ENCODE data around the gene CELF4.

DNA sequence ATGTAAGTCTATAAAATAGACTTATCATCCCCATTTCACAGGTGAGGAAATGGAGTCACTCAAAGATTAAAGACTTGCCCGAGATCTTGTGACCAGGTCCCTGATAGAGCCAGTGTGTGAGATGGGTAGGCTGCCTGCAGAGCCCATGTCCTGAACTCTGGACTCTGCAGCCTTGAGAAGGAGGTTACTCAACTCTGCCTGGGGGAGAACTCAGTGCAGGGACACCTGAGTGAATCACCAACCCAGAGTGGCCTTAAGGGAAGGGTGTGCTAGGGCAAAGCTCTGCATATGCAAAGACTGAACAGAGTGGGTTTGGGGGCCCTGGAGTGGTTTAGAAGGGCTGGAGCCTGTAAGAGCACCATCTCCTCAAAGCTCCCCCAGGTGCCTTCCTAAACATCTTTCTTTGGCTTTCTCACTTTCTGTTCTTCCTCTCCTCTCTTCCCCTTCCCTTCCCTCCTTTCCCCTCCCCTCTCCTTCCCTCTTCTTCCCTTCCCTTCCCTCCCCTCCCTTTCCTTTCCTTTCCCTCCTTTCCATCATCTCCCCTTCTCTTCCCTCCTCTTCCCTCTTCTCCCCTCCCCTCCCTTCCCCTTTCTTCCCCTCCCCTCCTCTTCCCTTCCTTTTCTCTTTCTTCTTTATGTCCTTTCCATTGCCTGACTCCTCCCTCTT lies 67.6 kb downstream of the CELF4 start:
- TF ChIP-seq POLR2A (IDR thresholded peaks at IDR 0.05) = no peak
- TF ChIP-seq, protein P1, sequence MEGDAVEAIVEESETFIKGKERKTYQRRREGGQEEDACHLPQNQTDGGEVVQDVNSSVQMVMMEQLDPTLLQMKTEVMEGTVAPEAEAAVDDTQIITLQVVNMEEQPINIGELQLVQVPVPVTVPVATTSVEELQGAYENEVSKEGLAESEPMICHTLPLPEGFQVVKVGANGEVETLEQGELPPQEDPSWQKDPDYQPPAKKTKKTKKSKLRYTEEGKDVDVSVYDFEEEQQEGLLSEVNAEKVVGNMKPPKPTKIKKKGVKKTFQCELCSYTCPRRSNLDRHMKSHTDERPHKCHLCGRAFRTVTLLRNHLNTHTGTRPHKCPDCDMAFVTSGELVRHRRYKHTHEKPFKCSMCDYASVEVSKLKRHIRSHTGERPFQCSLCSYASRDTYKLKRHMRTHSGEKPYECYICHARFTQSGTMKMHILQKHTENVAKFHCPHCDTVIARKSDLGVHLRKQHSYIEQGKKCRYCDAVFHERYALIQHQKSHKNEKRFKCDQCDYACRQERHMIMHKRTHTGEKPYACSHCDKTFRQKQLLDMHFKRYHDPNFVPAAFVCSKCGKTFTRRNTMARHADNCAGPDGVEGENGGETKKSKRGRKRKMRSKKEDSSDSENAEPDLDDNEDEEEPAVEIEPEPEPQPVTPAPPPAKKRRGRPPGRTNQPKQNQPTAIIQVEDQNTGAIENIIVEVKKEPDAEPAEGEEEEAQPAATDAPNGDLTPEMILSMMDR (IDR thresholded peaks at IDR 0.05) = no peak

Measured in body of pancreas (tissue), 4 donors.